AG04449 (cell line): Measurements from ENCODE around the gene CARD10.

Experiments
- CTCF ChIA-PET: fragments of 350-600 bp; formaldehyde crosslinking; extraction: SDS; loops from one replicate; lab custom pipeline; 2021; ENCODE audit warnings: antibody characterized with exemption; lab: Yijun Ruan, JAX
- POLR2A ChIA-PET: fragments of 400-600, 350-600 bp; formaldehyde crosslinking; extraction: SDS; loops from one replicate; lab custom pipeline; 2020; ENCODE audit warnings: antibody characterized with exemption, inconsistent platforms; lab: Yijun Ruan, JAX
- DNase-seq: peaks from one replicate; pipeline ENCODE4 v3.0.0-alpha.2; 2010; ENCODE audit warnings: low read depth, low spot score
- H3K4me3 ChIP-seq: 2 replicates; pipeline ENCODE4 v1.5.1; 2011; ENCODE audit warnings: low read depth, mild to moderate bottlenecking, control low read depth, low read length
- CTCF ChIP-seq: IDR thresholded peaks from one replicate; pipeline ENCODE4 v1.5.1; 2011; ENCODE audit warnings: mild to moderate bottlenecking, moderate library complexity, low read length, control low read depth, inconsistent platforms; ENCODE audit not compliant: insufficient read depth; ENCODE audit errors: missing control alignments

The CARD10 gene

DNA sequence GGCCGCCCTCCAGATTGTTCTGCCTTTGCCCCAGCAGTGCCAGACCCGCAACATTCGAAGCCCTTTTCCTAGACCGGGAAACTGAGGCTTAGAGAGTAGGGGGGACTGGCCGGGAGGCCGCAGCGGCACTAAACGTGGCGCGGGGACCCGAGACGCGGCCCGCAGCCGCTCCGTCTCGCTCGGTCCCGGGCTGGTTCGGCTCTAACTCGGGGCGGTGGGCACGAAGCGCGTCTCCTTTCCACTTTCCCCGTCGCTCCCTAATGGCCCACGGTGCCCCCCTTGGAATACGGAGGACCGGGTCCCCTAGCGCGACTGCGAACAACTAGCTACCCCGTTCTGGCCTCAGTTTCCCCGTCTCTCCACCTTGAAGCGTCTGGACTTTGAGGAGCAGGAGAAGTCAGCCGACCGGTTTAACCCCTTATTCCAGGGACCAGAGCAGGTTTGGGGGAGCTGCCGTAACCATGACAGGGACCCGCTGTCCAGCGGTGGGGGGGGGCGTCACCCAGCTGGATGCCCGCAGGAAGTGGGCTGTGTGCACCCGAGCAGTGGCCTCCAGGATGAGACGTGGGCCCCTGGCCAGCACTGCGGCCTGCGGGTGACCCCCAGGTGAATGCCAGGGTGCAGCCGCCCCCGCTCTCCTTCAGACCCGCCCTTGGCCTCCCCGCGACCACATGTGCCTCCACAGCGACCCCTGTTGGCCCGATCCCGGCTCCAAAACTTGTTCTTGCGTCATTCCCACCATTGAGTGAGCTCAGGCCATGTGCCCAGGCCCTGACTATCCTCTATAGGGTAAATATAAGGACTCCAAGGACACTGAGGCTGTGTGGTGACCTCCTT is 42.2 kb upstream of the CARD10 start:
- DNase-seq: no peak
- peak; percentile 90 for TF ChIP-seq CTCF
- ChIA-PET CTCF (interaction anchor here (0.7 to 22.2 kb wide), 22 partner anchors 7 to 255 kb away, joined by 3 to 728 read pairs (median 4); partner anchors contain the start of genes GGA1, LGALS2 and SH3BP1), POLR2A (interaction anchor here (0.6 to 2.7 kb wide), 6 partner anchors 9 to 114 kb away, joined by 3 to 12 read pairs (median 4); partner anchors contain the start of gene LGALS1)
- peak overlapping the region; percentile 82 for H3K4me3 ChIP-seq

GRCh38 chr22:37560608-37561211 is 41.5 kb upstream of the CARD10 start:
- POLR2A ChIA-PET: interaction anchor here (1.0 to 2.7 kb wide), 4 partner anchors 11 to 30 kb away, joined by 5 to 12 read pairs (median 8); no protein-coding TSS in a partner anchor
- DNase-seq: no peak
- H3K4me3 ChIP-seq: peak overlapping the region; percentile 82
- CTCF ChIA-PET: interaction anchor here (1.0 to 22.2 kb wide), 10 partner anchors 7 to 184 kb away, joined by 3 to 728 read pairs (median 12); partner anchors contain the start of genes GGA1 and LGALS2
- no peak for TF ChIP-seq CTCF

- peak within 1 kb of the TSS; percentile 82 for H3K4me3 ChIP-seq
- POLR2A ChIA-PET: interaction anchor here (1.0 to 2.7 kb wide), 3 partner anchors 11 to 30 kb away, joined by 5 to 12 read pairs (median 6); no protein-coding TSS in a partner anchor
- no peak for TF ChIP-seq CTCF
- DNase-seq: no peak
- CTCF ChIA-PET: interaction anchor here (1.0 to 22.2 kb wide), 4 partner anchors 8 to 47 kb away, joined by 6 to 728 read pairs (median 41); no protein-coding TSS in a partner anchor
These were observed 40.8 kb upstream of the CARD10 start, which contains the start of gene CDC42EP1 for GRCh38 chr22:37559901-37560607. CDC42EP1 (plus strand) TSS chr22:37560480; CDS start chr22:37566350, 5,870 bp downstream.

DNA sequence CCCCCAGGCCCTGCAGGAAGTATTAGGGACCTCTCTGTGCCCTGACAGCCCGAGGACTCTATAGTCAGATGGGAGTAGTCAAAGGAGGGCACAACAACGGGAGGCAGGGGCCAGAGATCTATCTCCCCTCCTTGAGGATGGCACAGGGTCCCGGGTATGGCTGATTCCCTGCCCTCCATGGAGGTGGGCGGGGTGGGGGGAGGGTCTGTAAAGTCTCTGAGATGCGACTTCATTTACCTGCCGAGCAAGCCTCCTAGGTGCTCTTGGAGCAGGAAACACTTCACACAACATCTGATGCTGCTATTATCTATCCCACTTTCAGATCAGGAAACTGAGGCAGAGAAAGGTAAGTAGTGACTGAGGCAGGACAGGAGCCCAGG is 40.3 kb upstream of the CARD10 start:
- DNase-seq: no peak
- CTCF ChIA-PET: interaction anchor here (1.0 to 22.2 kb wide), 4 partner anchors 9 to 48 kb away, joined by 6 to 728 read pairs (median 41); no protein-coding TSS in a partner anchor
- no peak for TF ChIP-seq CTCF
- H3K4me3 ChIP-seq: peak overlapping the region; percentile 52
- POLR2A ChIA-PET: interaction anchor here (1.2 to 2.7 kb wide), 2 partner anchors 10 to 13 kb away, joined by 6 to 12 read pairs; no protein-coding TSS in a partner anchor

- DNase-seq: no peak
- CTCF ChIA-PET: interaction anchor here (2.1 to 22.2 kb wide), 3 partner anchors 9 to 33 kb away, joined by 12 to 728 read pairs (median 70); no protein-coding TSS in a partner anchor
- POLR2A ChIA-PET: no interaction called here
- H3K4me3 ChIP-seq: no peak overlapping the region
- TF ChIP-seq CTCF: no peak
These were observed 39.6 kb upstream of the CARD10 start for GRCh38 chr22:37558815-37559214.
